ENCODE results near the gene DGKG.

DGKG gene

GRCh38 chr3:186239321-186239720, 122.7 kb downstream of the DGKG start:
- peak; percentile 48 for DNase-seq (ENCODE audit: low read depth)

GRCh38 chr3:186237915-186238314, 124.1 kb downstream of the DGKG start:
- no peak for DNase-seq (ENCODE audit: low read depth)

GRCh38 chr3:186236357-186237020, 125.5 kb downstream of the DGKG start:
- no peak for DNase-seq (ENCODE audit: low read depth)

- DNase-seq (ENCODE audit: low read depth) = no peak
These were observed 126.5 kb downstream of the DGKG start for GRCh38 chr3:186235554-186235953.

- DNase-seq (ENCODE audit: low read depth) = no peak
These were observed 127.9 kb downstream of the DGKG start for GRCh38 chr3:186234152-186234551.

- no peak for DNase-seq (ENCODE audit: low read depth)
These were observed 135.6 kb downstream of the DGKG start for GRCh38 chr3:186226482-186226881.

- peak; percentile 28 for DNase-seq (ENCODE audit: low read depth)
These were observed 136.4 kb downstream of the DGKG start for GRCh38 chr3:186225603-186226002.

GRCh38 chr3:186224041-186224610, 137.9 kb downstream of the DGKG start:
- DNase-seq (ENCODE audit: low read depth) = no peak

- DNase-seq (ENCODE audit: low read depth) = no peak
These were observed 138.6 kb downstream of the DGKG start for GRCh38 chr3:186223476-186223875.

GRCh38 chr3:186221760-186222378, 140.2 kb downstream of the DGKG start:
- no peak for DNase-seq (ENCODE audit: low read depth)

GRCh38 chr3:186220911-186221645, 141.0 kb downstream of the DGKG start:
- DNase-seq (ENCODE audit: low read depth) = no peak

GRCh38 chr3:186220365-186220764, 141.7 kb downstream of the DGKG start:
- no peak for DNase-seq (ENCODE audit: low read depth)

- DNase-seq (ENCODE audit: low read depth) = no peak
These were observed 142.8 kb downstream of the DGKG start for GRCh38 chr3:186219211-186219638.

- DNase-seq (ENCODE audit: low read depth) = no peak
These were observed 143.6 kb downstream of the DGKG start for GRCh38 chr3:186218421-186218820.

GRCh38 chr3:186217820-186218164, 144.2 kb downstream of the DGKG start:
- DNase-seq (ENCODE audit: low read depth) = peak; percentile 43

GRCh38 chr3:186216900-186217819, 144.9 kb downstream of the DGKG start:
- no peak for DNase-seq (ENCODE audit: low read depth)

- DNase-seq (ENCODE audit: low read depth) = no peak
These were observed 147.4 kb downstream of the DGKG start for GRCh38 chr3:186214670-186215069.

GRCh38 chr3:186213946-186214345, 148.1 kb downstream of the DGKG start:
- DNase-seq (ENCODE audit: low read depth) = peak; percentile 60

GRCh38 chr3:186212611-186213010, 149.4 kb downstream of the DGKG start:
- DNase-seq (ENCODE audit: low read depth) = no peak

- no peak for DNase-seq (ENCODE audit: low read depth)
These were observed 151.1 kb downstream of the DGKG start for GRCh38 chr3:186210852-186211500.
